PFSK-1 (cell line): ENCODE results near the gene MTRR.

Experiments
- FOXP2 ChIP-seq: optimal IDR thresholded peaks from 2 replicates; pipeline ENCODE3; 2011; ENCODE audit warnings: borderline replicate concordance, control low read depth, inconsistent platforms; ENCODE audit not compliant: insufficient read depth; ENCODE audit errors: extremely low read length, extremely low read depth
- POLR2AphosphoS5 ChIP-seq: IDR thresholded peaks from 2 replicates; pipeline ENCODE4 v1.6.1; 2012; ENCODE audit warnings: low read depth, mild to moderate bottlenecking, control low read depth, low read length, moderate library complexity
- SIN3A ChIP-seq: IDR thresholded peaks from 2 replicates; pipeline ENCODE4 v1.6.1; 2012; ENCODE audit warnings: mild to moderate bottlenecking, low read length, moderate library complexity, borderline replicate concordance; ENCODE audit not compliant: insufficient read depth
- TAF1 ChIP-seq: IDR thresholded peaks from 2 replicates; pipeline ENCODE4 v1.6.1; 2012; ENCODE audit warnings: low read length, control low read depth, borderline replicate concordance; ENCODE audit not compliant: insufficient read depth
- TF ChIP-seq, protein P1 (sequence below), 2 experiments: IDR thresholded peaks; 2 replicates each; pipeline versions ENCODE4 v1.6.1 to v1.8.0; 2011 to 2012; ENCODE audit warnings: low read depth in 2 of 2, low read length in 2 of 2, control low read depth in 1 of 2, inconsistent platforms in 1 of 2, mild to moderate bottlenecking in 1 of 2, moderate library complexity in 1 of 2; ENCODE audit not compliant: insufficient read depth in 1 of 2

MTRR gene

GRCh38 chr5:7894439-7894838 lies 25.5 kb downstream of the MTRR start:
- TF ChIP-seq SIN3A (no peak), TAF1 (no peak), FOXP2 (no peak), POLR2AphosphoS5 (no peak)
- TF ChIP-seq, protein P1, sequence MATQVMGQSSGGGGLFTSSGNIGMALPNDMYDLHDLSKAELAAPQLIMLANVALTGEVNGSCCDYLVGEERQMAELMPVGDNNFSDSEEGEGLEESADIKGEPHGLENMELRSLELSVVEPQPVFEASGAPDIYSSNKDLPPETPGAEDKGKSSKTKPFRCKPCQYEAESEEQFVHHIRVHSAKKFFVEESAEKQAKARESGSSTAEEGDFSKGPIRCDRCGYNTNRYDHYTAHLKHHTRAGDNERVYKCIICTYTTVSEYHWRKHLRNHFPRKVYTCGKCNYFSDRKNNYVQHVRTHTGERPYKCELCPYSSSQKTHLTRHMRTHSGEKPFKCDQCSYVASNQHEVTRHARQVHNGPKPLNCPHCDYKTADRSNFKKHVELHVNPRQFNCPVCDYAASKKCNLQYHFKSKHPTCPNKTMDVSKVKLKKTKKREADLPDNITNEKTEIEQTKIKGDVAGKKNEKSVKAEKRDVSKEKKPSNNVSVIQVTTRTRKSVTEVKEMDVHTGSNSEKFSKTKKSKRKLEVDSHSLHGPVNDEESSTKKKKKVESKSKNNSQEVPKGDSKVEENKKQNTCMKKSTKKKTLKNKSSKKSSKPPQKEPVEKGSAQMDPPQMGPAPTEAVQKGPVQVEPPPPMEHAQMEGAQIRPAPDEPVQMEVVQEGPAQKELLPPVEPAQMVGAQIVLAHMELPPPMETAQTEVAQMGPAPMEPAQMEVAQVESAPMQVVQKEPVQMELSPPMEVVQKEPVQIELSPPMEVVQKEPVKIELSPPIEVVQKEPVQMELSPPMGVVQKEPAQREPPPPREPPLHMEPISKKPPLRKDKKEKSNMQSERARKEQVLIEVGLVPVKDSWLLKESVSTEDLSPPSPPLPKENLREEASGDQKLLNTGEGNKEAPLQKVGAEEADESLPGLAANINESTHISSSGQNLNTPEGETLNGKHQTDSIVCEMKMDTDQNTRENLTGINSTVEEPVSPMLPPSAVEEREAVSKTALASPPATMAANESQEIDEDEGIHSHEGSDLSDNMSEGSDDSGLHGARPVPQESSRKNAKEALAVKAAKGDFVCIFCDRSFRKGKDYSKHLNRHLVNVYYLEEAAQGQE (IDR thresholded peaks at IDR 0.05; ENCODE audit: insufficient read depth in 1 of 2, low read depth in 2 of 2, low read length in 2 of 2) = no peak

DNA sequence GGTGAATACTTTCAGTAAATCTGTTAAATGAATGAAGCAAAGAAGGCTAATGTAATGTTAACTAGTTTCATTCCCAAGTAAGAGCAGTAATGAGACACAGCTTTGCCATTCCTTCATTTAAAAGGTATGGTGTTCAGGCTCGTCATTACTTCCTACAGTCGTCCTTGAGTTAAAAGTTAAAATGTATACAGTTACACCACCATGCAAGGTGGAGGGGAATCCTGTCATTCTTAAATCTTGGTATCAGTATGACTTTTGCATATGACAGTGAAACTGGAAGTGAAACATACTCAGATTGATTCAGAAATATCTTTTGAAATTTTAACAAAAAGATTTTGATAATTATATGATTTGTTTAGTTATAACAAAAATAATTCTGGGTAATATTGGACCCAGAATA lies 25.9 kb downstream of the MTRR start:
- TF ChIP-seq, protein P1 (IDR thresholded peaks at IDR 0.05; ENCODE audit: insufficient read depth in 1 of 2, low read depth in 2 of 2, low read length in 2 of 2) = no peak
- TF ChIP-seq TAF1 = no peak
- TF ChIP-seq FOXP2 = no peak
- no peak for TF ChIP-seq SIN3A
- TF ChIP-seq POLR2AphosphoS5 = no peak

DNA sequence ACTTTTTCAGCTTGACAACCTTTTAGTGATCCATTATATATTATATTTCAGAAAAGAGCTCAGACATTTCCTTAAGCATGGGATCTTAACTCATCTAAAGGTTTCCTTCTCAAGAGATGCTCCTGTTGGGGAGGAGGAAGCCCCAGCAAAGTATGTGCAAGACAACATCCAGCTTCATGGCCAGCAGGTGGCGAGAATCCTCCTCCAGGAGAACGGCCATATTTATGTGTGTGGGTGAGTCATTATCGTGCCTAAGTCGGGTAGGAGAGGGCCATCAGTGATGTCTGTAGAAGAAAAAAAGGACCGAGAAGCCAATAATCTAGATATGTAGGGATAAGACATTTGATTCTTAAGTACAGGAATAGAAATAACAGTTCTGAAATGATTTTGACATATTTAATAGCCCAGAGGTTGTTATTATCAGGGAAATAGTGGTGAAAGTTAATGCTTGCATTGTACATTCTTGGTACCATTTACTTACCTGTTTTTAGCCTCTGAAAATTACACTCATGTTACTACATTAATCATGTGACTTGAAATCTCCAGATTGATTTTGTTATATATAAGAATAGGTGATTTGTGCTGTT lies 28.2 kb downstream of the MTRR start:
- no peak for TF ChIP-seq POLR2AphosphoS5
- TF ChIP-seq, protein P1 (IDR thresholded peaks at IDR 0.05; ENCODE audit: insufficient read depth in 1 of 2, low read depth in 2 of 2, low read length in 2 of 2) = no peak
- TF ChIP-seq TAF1 = no peak
- TF ChIP-seq SIN3A = no peak
- no peak for TF ChIP-seq FOXP2

DNA sequence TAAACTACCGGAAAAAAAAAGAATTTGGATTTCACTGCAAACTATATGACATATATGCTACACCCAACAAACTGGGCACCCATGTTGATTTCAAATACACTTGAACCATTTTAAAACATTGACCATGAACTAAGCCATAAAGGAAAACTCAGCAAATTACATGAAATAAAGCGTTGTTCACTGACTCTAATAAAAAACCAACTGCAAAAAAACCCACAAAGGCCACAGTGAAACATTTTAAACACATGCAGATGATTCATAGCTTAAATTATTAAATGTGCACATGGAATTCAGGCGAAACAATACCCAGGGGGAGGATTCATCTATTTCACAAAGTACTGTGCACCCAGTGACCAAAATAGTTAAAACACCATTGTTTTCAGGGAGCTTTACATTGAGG lies 33.3 kb downstream of the MTRR start:
- TF ChIP-seq FOXP2 = no peak
- TF ChIP-seq, protein P1 (IDR thresholded peaks at IDR 0.05; ENCODE audit: insufficient read depth in 1 of 2, low read depth in 2 of 2, low read length in 2 of 2) = no peak
- no peak for TF ChIP-seq POLR2AphosphoS5
- TF ChIP-seq TAF1 = no peak
- TF ChIP-seq SIN3A = no peak
